Smooth muscle cell (in vitro differentiated cells): ENCODE results near the gene MEGF6. TPM values are rescaled to one million over a fixed set of nuclear protein-coding genes. Genes with fewer than 3 reads are reported as not detected.

Experiments
- DNase-seq: peaks from one replicate; lab custom pipeline; 2025; ENCODE audit not compliant: unreplicated experiment; lab: John Stamatoyannopoulos, UW
- H2AFZ ChIP-seq: fragments of 200-600 bp; sonication (generic); 2 replicates; pipeline ENCODE4 v1.6.0; 2016; ENCODE audit warnings: antibody characterized with exemption, low read depth, mild to moderate bottlenecking
- H3F3A ChIP-seq: fragments of 200-600 bp; sonication (generic); 2 replicates; pipeline ENCODE4 v1.6.0; 2017; ENCODE audit warnings: antibody characterized with exemption, low read depth
- H3K27ac ChIP-seq: fragments of 200-600 bp; sonication (generic); 2 replicates; pipeline ENCODE4 v1.5.1; 2016; ENCODE audit warnings: low read depth, mild to moderate bottlenecking
- H3K27me3 ChIP-seq: fragments of 200-600 bp; sonication (generic); 2 replicates; pipeline ENCODE4 v1.6.1; 2016; ENCODE audit warnings: low read depth, mild to moderate bottlenecking
- H3K36me3 ChIP-seq: fragments of 200-600 bp; sonication (generic); 2 replicates; pipeline ENCODE4 v1.5.1; 2016; ENCODE audit warnings: low read depth
- H3K4me1 ChIP-seq: fragments of 200-600 bp; sonication (generic); 2 replicates; pipeline ENCODE4 v1.5.1; 2016; ENCODE audit warnings: low read depth
- H3K4me2 ChIP-seq: fragments of 200-600 bp; sonication (generic); 2 replicates; pipeline ENCODE4 v1.6.0; 2016; ENCODE audit warnings: mild to moderate bottlenecking
- H3K4me3 ChIP-seq: fragments of 200-600 bp; sonication (generic); 2 replicates; pipeline ENCODE4 v1.5.1; 2016; ENCODE audit warnings: mild to moderate bottlenecking
- H3K79me2 ChIP-seq: fragments of 200-600 bp; sonication (generic); 2 replicates; pipeline ENCODE4 v1.6.0; 2016; ENCODE audit warnings: low read depth, mild to moderate bottlenecking
- H3K9ac ChIP-seq: fragments of 200-600 bp; sonication (generic); 2 replicates; pipeline ENCODE4 v1.6.0; 2016; ENCODE audit warnings: low read depth
- H3K9me3 ChIP-seq: fragments of 200-600 bp; sonication (generic); replicated peaks from 2 replicates; pipeline ENCODE4 v1.5.1; 2016; ENCODE audit warnings: low read depth
- H4K20me1 ChIP-seq: fragments of 200-600 bp; sonication (generic); 2 replicates; pipeline ENCODE4 v1.6.0; 2016; ENCODE audit warnings: low read depth
- CTCF ChIP-seq: fragments of 200-600 bp; sonication (generic); IDR thresholded peaks from 2 replicates; pipeline ENCODE4 v1.5.1; 2017; ENCODE audit warnings: borderline replicate concordance, mild to moderate bottlenecking, antibody characterized with exemption; ENCODE audit not compliant: insufficient read depth, poor library complexity, severe bottlenecking
- WGBS: methylation state at CpG from one replicate; pipeline ENCODE4 v1.1.7; 2016; ENCODE audit warnings: low lambda C conversion rate; 5-methylcytosine and 5-hydroxymethylcytosine counted together
- polyA plus RNA-seq: library from polyadenylated mRNA; unstranded; fragments of >200 nt; fragmentation: Nextera tagmentation; extraction: Ambion mirVana; gene quantifications from 2 replicates; pipeline ENCODE4 v1.2.1, GENCODE V29; 2016
- total RNA-seq: library from RNA; depleted of rRNA; stranded (reverse); fragments of >200 nt; gene quantifications from 2 replicates; pipeline ENCODE4 v1.2.3, GENCODE V29; 2014

Gene MEGF6
- total and polyA plus RNA-seq, 2 experiments from 2014 or later, result 6.5 to 12.8 TPM

- Histone ChIP-seq H3F3A (peaks cover 8% of the 10 kb centered on the region), H3K4me2 (peak within 1 kb of the TSS; percentile 97), H3K27me3 (no peaks in the 10 kb centered on the region), H3K9me3 (no peaks in the 10 kb centered on the region), H2AFZ (peak within 1 kb of the TSS; percentile 66), H3K9ac (no peak within 1 kb of the TSS), H3K36me3 (no peaks in the 10 kb centered on the region), H3K4me1 (peaks cover 4% of the 10 kb centered on the region), H3K27ac (no peak within 1 kb of the TSS), H3K4me3 (peak within 1 kb of the TSS; percentile 65), H3K79me2 (no peaks in the 10 kb centered on the region), H4K20me1 (no peaks in the 10 kb centered on the region)
- WGBS, result 21% methylated on average over 29 of the region's 84 CpGs
- TF ChIP-seq CTCF, result peak; percentile 45
- no peak for DNase-seq
Measured at GRCh38 chr1:3453891-3454810, 157.2 kb downstream of the MEGF6 start, which contains the start of gene ARHGEF16. Gene ARHGEF16 (plus strand): TSS chr1:3454665. CDS start chr1:3463085, 8,420 bp downstream.

GRCh38 chr1:3453203-3453761, 158.0 kb downstream of the MEGF6 start:
- Histone ChIP-seq H2AFZ (no peak overlapping the region), H3K79me2 (no peaks in the 10 kb centered on the region), H3K27ac (no peak overlapping the region), H3K9me3 (no peaks in the 10 kb centered on the region), H3K27me3 (no peaks in the 10 kb centered on the region), H3K4me1 (peaks cover 4% of the 10 kb centered on the region), H3K4me2 (no peak overlapping the region), H4K20me1 (no peaks in the 10 kb centered on the region), H3K9ac (no peak overlapping the region), H3K36me3 (no peaks in the 10 kb centered on the region), H3K4me3 (no peak overlapping the region), H3F3A (peaks cover 7% of the 10 kb centered on the region)
- DNase-seq, result peak; percentile 48
- TF ChIP-seq CTCF, result peak; percentile 97
- 43% methylated on average over 18 of the region's 18 CpGs for WGBS

DNA sequence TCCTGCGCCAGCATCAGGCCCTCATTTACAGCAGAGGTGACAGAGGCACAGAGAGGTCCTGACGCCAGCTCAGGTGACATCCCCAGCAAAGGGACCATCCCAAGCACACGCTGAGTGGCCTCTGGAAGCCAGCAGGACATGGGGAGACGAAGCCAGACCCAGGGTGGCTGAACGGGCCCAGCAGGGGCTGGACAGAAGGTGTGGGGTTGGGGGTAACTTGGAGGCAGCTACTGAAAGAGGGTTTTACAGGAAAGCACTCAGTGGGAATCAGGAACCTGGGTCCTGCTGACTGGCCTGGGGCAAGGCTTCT, 158.5 kb downstream of the MEGF6 start:
- 57% methylated on average over 5 of the region's 5 CpGs for WGBS
- Histone ChIP-seq H3K4me3 (no peak overlapping the region), H3K27ac (no peak overlapping the region), H3K4me2 (no peak overlapping the region), H3F3A (peaks cover 7% of the 10 kb centered on the region), H3K9me3 (no peaks in the 10 kb centered on the region), H3K27me3 (no peaks in the 10 kb centered on the region), H4K20me1 (no peaks in the 10 kb centered on the region), H3K9ac (no peak overlapping the region), H3K4me1 (peaks cover under 1% of the 10 kb centered on the region), H3K36me3 (no peaks in the 10 kb centered on the region), H3K79me2 (no peaks in the 10 kb centered on the region), H2AFZ (no peak overlapping the region)
- no peak for DNase-seq
- no peak for TF ChIP-seq CTCF
